Astrocyte (in vitro differentiated cells and primary cell): ENCODE results near the gene CD28. TPM values are rescaled to one million over a fixed set of nuclear protein-coding genes. Genes with fewer than 3 reads are reported as not detected.

Source experiments
- DNase-seq: peaks from one replicate; pipeline ENCODE4 v3.0.0-alpha.2; 2010; ENCODE audit warnings: low read depth
- FAIRE-seq: peaks from 2 replicates; lab custom pipeline; 2011; peaks lifted over from hg19 to GRCh38; lab: Jason Lieb, UNC
- H2AFZ ChIP-seq: 2 replicates; pipeline ENCODE4 v1.6.0; 2012; ENCODE audit warnings: low read depth, low read length, inconsistent platforms
- H3K27ac ChIP-seq: 2 replicates; pipeline ENCODE4 v1.5.1; 2011; ENCODE audit warnings: low read depth, low read length, inconsistent platforms
- H3K27me3 ChIP-seq: 2 replicates; pipeline ENCODE4 v1.6.0; 2011; ENCODE audit warnings: low read length, inconsistent platforms; ENCODE audit not compliant: insufficient read depth
- H3K36me3 ChIP-seq: 2 replicates; pipeline ENCODE4 v1.5.1; 2011; ENCODE audit warnings: low read length, inconsistent platforms; ENCODE audit not compliant: insufficient read depth
- H3K4me1 ChIP-seq: 2 replicates; pipeline ENCODE4 v1.5.1; 2011; ENCODE audit warnings: low read length, inconsistent platforms; ENCODE audit not compliant: insufficient read depth
- H3K4me2 ChIP-seq: 2 replicates; pipeline ENCODE4 v1.6.0; 2012; ENCODE audit warnings: low read length, inconsistent platforms
- H3K4me3 ChIP-seq: 2 replicates; pipeline ENCODE4 v1.5.1; 2011; ENCODE audit warnings: low read depth, mild to moderate bottlenecking, low read length, inconsistent platforms; ENCODE audit not compliant: insufficient read depth
- H3K79me2 ChIP-seq: 2 replicates; pipeline ENCODE4 v1.6.0; 2012; ENCODE audit warnings: mild to moderate bottlenecking, low read length, inconsistent platforms; ENCODE audit not compliant: insufficient read depth
- H3K9ac ChIP-seq: 2 replicates; pipeline ENCODE4 v1.6.0; 2012; ENCODE audit warnings: mild to moderate bottlenecking, low read length, inconsistent platforms
- H3K9me3 ChIP-seq: 2 replicates; pipeline ENCODE4 v1.5.1; 2012; ENCODE audit warnings: low read depth, mild to moderate bottlenecking, low read length, inconsistent platforms; ENCODE audit not compliant: insufficient read depth
- H4K20me1 ChIP-seq: 2 replicates; pipeline ENCODE4 v1.6.0; 2012; ENCODE audit warnings: low read length, inconsistent platforms; ENCODE audit not compliant: insufficient read depth
- H3K27ac Mint-ChIP-seq: one replicate; pipeline ENCODE4 v1.8.0; 2021; ENCODE audit warnings: mild to moderate bottlenecking, mixed read lengths; ENCODE audit not compliant: unreplicated experiment
- H3K27me3 Mint-ChIP-seq: one replicate; pipeline ENCODE4 v1.8.0; 2021; ENCODE audit warnings: low read depth, mixed read lengths; ENCODE audit not compliant: unreplicated experiment
- H3K36me3 Mint-ChIP-seq: one replicate; pipeline ENCODE4 v1.8.0; 2021; ENCODE audit warnings: low read depth, mixed read lengths; ENCODE audit not compliant: unreplicated experiment
- H3K4me1 Mint-ChIP-seq: one replicate; pipeline ENCODE4 v1.8.0; 2021; ENCODE audit warnings: low read depth, mixed read lengths; ENCODE audit not compliant: unreplicated experiment
- H3K4me3 Mint-ChIP-seq: one replicate; pipeline ENCODE4 v1.8.0; 2021; ENCODE audit warnings: mild to moderate bottlenecking, moderate library complexity, mixed read lengths; ENCODE audit not compliant: unreplicated experiment
- H3K9me3 Mint-ChIP-seq: one replicate; pipeline ENCODE4 v1.8.0; 2021; ENCODE audit warnings: mild to moderate bottlenecking, mixed read lengths; ENCODE audit not compliant: unreplicated experiment
- CTCF ChIP-seq: IDR thresholded peaks from 2 replicates; pipeline ENCODE4 v1.5.1; 2011; ENCODE audit warnings: low read depth, mild to moderate bottlenecking, inconsistent platforms, low read length, moderate library complexity; ENCODE audit not compliant: insufficient read depth
- EZH2 ChIP-seq: IDR thresholded peaks from 2 replicates; pipeline ENCODE4 v1.6.1; 2012; ENCODE audit warnings: mild to moderate bottlenecking, low read length, inconsistent platforms; ENCODE audit not compliant: insufficient read depth
- total RNA-seq: library from RNA; stranded (reverse); gene quantifications from 2 replicates; pipeline ENCODE4 v1.2.1, GENCODE V29; 2021

CD28 gene
- total RNA-seq, 1 donor from 2014 or later: not detected

- H3K4me3 ChIP-seq: no peak overlapping the region
- no peaks in the 10 kb centered on the region for H4K20me1 ChIP-seq
- DNase-seq (no peak), FAIRE-seq (no peak)
- no peak overlapping the region for H3K27ac ChIP-seq
- peaks cover 3% of the 10 kb centered on the region for H3K9me3 Mint-ChIP-seq
- no peaks in the 10 kb centered on the region for H3K27me3 Mint-ChIP-seq
- peaks cover 2% of the 10 kb centered on the region for H3K36me3 Mint-ChIP-seq
- H2AFZ ChIP-seq: no peak overlapping the region
- H3K27me3 ChIP-seq: no peaks in the 10 kb centered on the region
- H3K27ac Mint-ChIP-seq: no peak overlapping the region
- no peaks in the 10 kb centered on the region for H3K9me3 ChIP-seq
- H3K4me2 ChIP-seq: peak overlapping the region; percentile 74
- no peak for TF ChIP-seq EZH2
- no peak for TF ChIP-seq CTCF
- H3K79me2 ChIP-seq: no peaks in the 10 kb centered on the region
- H3K36me3 ChIP-seq: no peaks in the 10 kb centered on the region
- H3K9ac ChIP-seq: peak overlapping the region; percentile 23
- no peak overlapping the region for H3K4me3 Mint-ChIP-seq
- H3K4me1 ChIP-seq: peaks cover 16% of the 10 kb centered on the region
- H3K4me1 Mint-ChIP-seq: peaks cover 15% of the 10 kb centered on the region
Measured at GRCh38 chr2:203741566-203741965, 35.1 kb downstream of the CD28 start.

- TF ChIP-seq EZH2 (no peak), CTCF (no peak)
- Mint-ChIP-seq H3K4me1 (peaks cover 15% of the 10 kb centered on the region), H3K4me3 (no peak overlapping the region), H3K36me3 (peaks cover 2% of the 10 kb centered on the region), H3K27me3 (no peaks in the 10 kb centered on the region), H3K27ac (no peak overlapping the region), H3K9me3 (peaks cover 3% of the 10 kb centered on the region)
- Histone ChIP-seq H3K4me3 (no peak overlapping the region), H3K9me3 (no peaks in the 10 kb centered on the region), H3K27ac (no peak overlapping the region), H3K36me3 (no peaks in the 10 kb centered on the region), H3K4me1 (peaks cover 16% of the 10 kb centered on the region), H3K4me2 (peak overlapping the region; percentile 30), H3K9ac (no peak overlapping the region), H2AFZ (no peak overlapping the region), H4K20me1 (no peaks in the 10 kb centered on the region), H3K79me2 (no peaks in the 10 kb centered on the region), H3K27me3 (no peaks in the 10 kb centered on the region)
- no peak for FAIRE-seq
- DNase-seq: no peak
Measured at GRCh38 chr2:203743441-203743981, 37.1 kb downstream of the CD28 start.

GRCh38 chr2:203744091-203744490 lies 37.7 kb downstream of the CD28 start:
- peaks cover 3% of the 10 kb centered on the region for H3K9me3 Mint-ChIP-seq
- no peak for DNase-seq
- no peaks in the 10 kb centered on the region for H4K20me1 ChIP-seq
- no peaks in the 10 kb centered on the region for H3K27me3 ChIP-seq
- TF ChIP-seq EZH2 (no peak), CTCF (no peak)
- H3K36me3 ChIP-seq: no peaks in the 10 kb centered on the region
- peaks cover 15% of the 10 kb centered on the region for H3K4me1 Mint-ChIP-seq
- H3K27ac Mint-ChIP-seq: peak overlapping the region; percentile 3
- no peak overlapping the region for H3K4me3 ChIP-seq
- peaks cover 16% of the 10 kb centered on the region for H3K4me1 ChIP-seq
- no peak for FAIRE-seq
- H3K4me2 ChIP-seq: peak overlapping the region; percentile 30
- no peaks in the 10 kb centered on the region for H3K79me2 ChIP-seq
- H3K27ac ChIP-seq: no peak overlapping the region
- H3K9ac ChIP-seq: no peak overlapping the region
- H3K36me3 Mint-ChIP-seq: peaks cover 2% of the 10 kb centered on the region
- H3K4me3 Mint-ChIP-seq: no peak overlapping the region
- no peak overlapping the region for H2AFZ ChIP-seq
- no peaks in the 10 kb centered on the region for H3K27me3 Mint-ChIP-seq
- H3K9me3 ChIP-seq: no peaks in the 10 kb centered on the region
